Measurements from ENCODE around the gene THYN1.
"Not testable (repeated sequence)": the region's sequence is repeated elsewhere in the genome, so short reads cannot be mapped to it uniquely, and the experiment has no call there.

Gene THYN1

GRCh38 chr11:134275188-134275533 is 22.0 kb upstream of the THYN1 start:
- DNase-seq (ENCODE audit: low spot score): no peak

GRCh38 chr11:134273317-134273712 is 20.2 kb upstream of the THYN1 start:
- no peak for DNase-seq (ENCODE audit: low spot score)

GRCh38 chr11:134272381-134273316 is 19.5 kb upstream of the THYN1 start:
- DNase-seq (ENCODE audit: low spot score): no peak

GRCh38 chr11:134271978-134272377 is 18.8 kb upstream of the THYN1 start:
- DNase-seq (ENCODE audit: low spot score): no peak

GRCh38 chr11:134270250-134270714 is 17.1 kb upstream of the THYN1 start:
- peak; percentile 51 for DNase-seq (ENCODE audit: low spot score)

GRCh38 chr11:134267966-134268365 is 14.8 kb upstream of the THYN1 start:
- DNase-seq (ENCODE audit: low spot score): no peak

GRCh38 chr11:134267461-134267860 is 14.3 kb upstream of the THYN1 start:
- DNase-seq (ENCODE audit: low spot score): no peak

- no peak for DNase-seq (ENCODE audit: low spot score)
These were observed 13.7 kb upstream of the THYN1 start for GRCh38 chr11:134266841-134267251.

- no peak for DNase-seq (ENCODE audit: low spot score)
These were observed 13.3 kb upstream of the THYN1 start for GRCh38 chr11:134266440-134266839.

GRCh38 chr11:134264966-134265764 is 12.0 kb upstream of the THYN1 start:
- DNase-seq (ENCODE audit: low spot score): no peak

- DNase-seq (ENCODE audit: low spot score): peak; percentile 78
These were observed 8.7 kb upstream of the THYN1 start for GRCh38 chr11:134261626-134262488.

- DNase-seq (ENCODE audit: low spot score): no peak
These were observed 7.8 kb upstream of the THYN1 start for GRCh38 chr11:134260983-134261382.

GRCh38 chr11:134260503-134260902 is 7.4 kb upstream of the THYN1 start:
- DNase-seq (ENCODE audit: low spot score): no peak

- no peak for DNase-seq (ENCODE audit: low spot score)
These were observed 5.4 kb upstream of the THYN1 start for GRCh38 chr11:134258577-134258976.

GRCh38 chr11:134257101-134257500 is 3.9 kb upstream of the THYN1 start:
- no peak for DNase-seq (ENCODE audit: low spot score)

- not testable (repeated sequence) for DNase-seq (ENCODE audit: low spot score)
These were observed 2.0 kb upstream of the THYN1 start for GRCh38 chr11:134255184-134255561.

- DNase-seq (ENCODE audit: low spot score): no peak
These were observed 1.5 kb upstream of the THYN1 start for GRCh38 chr11:134254433-134255183.

GRCh38 chr11:134252346-134253187 is 585 bp downstream of the THYN1 start:
- peak; percentile 47 for DNase-seq (ENCODE audit: low spot score)

GRCh38 chr11:134250675-134251074 is 2.5 kb downstream of the THYN1 start:
- DNase-seq (ENCODE audit: low spot score): no peak

GRCh38 chr11:134250246-134250645 is 2.9 kb downstream of the THYN1 start:
- no peak for DNase-seq (ENCODE audit: low spot score)
